Activated CD4-positive, alpha-beta T cell treated with anti-CD3 and anti-CD28 coated beads for 24 hours (primary cell): Measurements from ENCODE around the gene HSD17B11.
"Not testable (repeated sequence)": the region's sequence is repeated elsewhere in the genome, so short reads cannot be mapped to it uniquely, and the experiment has no call there.

Experiments
- DNase-seq, 2 donors: peaks; one replicate each; pipeline ENCODE4 v3.0.0-alpha.2; 2020; ENCODE audit warnings: low read depth in 2 of 2

HSD17B11 gene

GRCh38 chr4:87359258-87359657, 31.7 kb downstream of the HSD17B11 start:
- DNase-seq: no peak

GRCh38 chr4:87356832-87357526, 34.0 kb downstream of the HSD17B11 start:
- no peak for DNase-seq

GRCh38 chr4:87354168-87355102, 36.6 kb downstream of the HSD17B11 start:
- DNase-seq: no peak

- peak; percentile 1 to 10 for DNase-seq
These were observed 37.4 kb downstream of the HSD17B11 start for GRCh38 chr4:87353592-87353991.

GRCh38 chr4:87345139-87345538, 45.8 kb downstream of the HSD17B11 start:
- DNase-seq: no peak

GRCh38 chr4:87342872-87343271, 48.1 kb downstream of the HSD17B11 start:
- DNase-seq: no peak

GRCh38 chr4:87341954-87342635, 48.9 kb downstream of the HSD17B11 start:
- DNase-seq: not testable (repeated sequence)

GRCh38 chr4:87339440-87339839, 51.5 kb downstream of the HSD17B11 start:
- DNase-seq: no peak

GRCh38 chr4:87337361-87337760, 53.6 kb downstream of the HSD17B11 start:
- no peak for DNase-seq

- no peak for DNase-seq
These were observed 57.7 kb downstream of the HSD17B11 start for GRCh38 chr4:87333267-87333666.

GRCh38 chr4:87330761-87331160, 60.2 kb downstream of the HSD17B11 start:
- DNase-seq: no peak

GRCh38 chr4:87327136-87327535, 63.9 kb downstream of the HSD17B11 start:
- no peak for DNase-seq

- no peak for DNase-seq
These were observed 64.5 kb downstream of the HSD17B11 start for GRCh38 chr4:87326460-87326859.

- DNase-seq: no peak
These were observed 68.2 kb downstream of the HSD17B11 start, which contains the start of gene HSD17B13 for GRCh38 chr4:87322754-87323153. TSS of gene HSD17B13 (minus strand) at chr4:87322882. CDS start at chr4:87322841, 41 bp downstream.

- no peak for DNase-seq
These were observed 69.1 kb downstream of the HSD17B11 start for GRCh38 chr4:87321888-87322287.

GRCh38 chr4:87317527-87317926, 73.5 kb downstream of the HSD17B11 start:
- no peak for DNase-seq

- no peak for DNase-seq
These were observed 74.0 kb downstream of the HSD17B11 start for GRCh38 chr4:87316961-87317360.

GRCh38 chr4:87315000-87315399, 76.0 kb downstream of the HSD17B11 start:
- DNase-seq: not testable (repeated sequence)

- DNase-seq: no peak
These were observed 77.2 kb downstream of the HSD17B11 start for GRCh38 chr4:87313756-87314155.

- DNase-seq: no peak
These were observed 79.3 kb downstream of the HSD17B11 start for GRCh38 chr4:87311684-87312083.

- no peak for DNase-seq
These were observed 80.2 kb downstream of the HSD17B11 start for GRCh38 chr4:87310691-87311335.

GRCh38 chr4:87309625-87310024, 81.4 kb downstream of the HSD17B11 start:
- no peak for DNase-seq
